B cell (primary cell): Measurements from ENCODE around the gene CEP126. TPM values are rescaled to one million over a fixed set of nuclear protein-coding genes. Genes with fewer than 3 reads are reported as not detected.

Experiments used
- ATAC-seq: fragments of 200-7000 bp; cut with Tn5 transposase; one replicate; pipeline ENCODE4 v1.10.0; 2021; ENCODE audit warnings: low read depth, mild to moderate bottlenecking, moderate number of reproducible peaks, moderate library complexity
- CTCF ChIA-PET: fragments of 350-600 bp; sonication (Branson Sonifier 250); formaldehyde crosslinking; loops from one replicate; lab custom pipeline; 2021; ENCODE audit warnings: antibody characterized with exemption, inconsistent platforms; lab: Charles Lee
- POLR2A ChIA-PET: fragments of 350-600 bp; sonication (Branson Sonifier 250); formaldehyde crosslinking; loops from one replicate; lab custom pipeline; 2021; ENCODE audit warnings: antibody characterized with exemption; lab: Charles Lee
- DNase-seq: peaks from one replicate; pipeline ENCODE4 v3.0.0; 2013
- H2AFZ ChIP-seq: 2 replicates; pipeline ENCODE4 v1.6.1; 2012; ENCODE audit warnings: mild to moderate bottlenecking, low read depth, low read length; ENCODE audit not compliant: insufficient read depth, poor library complexity, severe bottlenecking
- H3K27ac ChIP-seq, 2 donors: 1 replicate in 1 of 2; 2 replicates in 1 of 2; pipeline ENCODE4 v1.5.1; 2012 to 2013; ENCODE audit warnings: low read length in 2 of 2, mild to moderate bottlenecking in 2 of 2, moderate library complexity in 1 of 2
- H3K27me3 ChIP-seq, 4 experiments: fragments of 200-600 bp in 1 of 4; sonication (generic) in 1 of 4; replicated peaks in 1 of 4; 1 replicate in 2 of 4; 2 replicates in 2 of 4; pipeline versions ENCODE4 v1.6.1 to v1.7.0; 2013 to 2016; ENCODE audit warnings: low read length in 3 of 4, mild to moderate bottlenecking in 2 of 4, mixed read lengths in 1 of 4, moderate library complexity in 1 of 4; ENCODE audit not compliant: insufficient read depth in 4 of 4, control insufficient read depth in 3 of 4; ENCODE audit errors: control extremely low read depth in 1 of 4
- H3K36me3 ChIP-seq, 2 experiments: replicated peaks in 1 of 2; 1 replicate in 1 of 2; 2 replicates in 1 of 2; pipeline versions ENCODE4 v1.6.1 to v1.7.1; 2013; ENCODE audit warnings: low read length in 1 of 2; ENCODE audit not compliant: insufficient read depth in 2 of 2, control insufficient read depth in 1 of 2; ENCODE audit errors: control extremely low read depth in 1 of 2, extremely low read depth in 1 of 2
- H3K4me1 ChIP-seq, 2 donors: fragments of 200-600 bp in 1 of 2; sonication (generic) in 1 of 2; 1 replicate in 1 of 2; 2 replicates in 1 of 2; pipeline versions ENCODE4 v1.5.1 to v1.6.1; 2013 to 2017; ENCODE audit warnings: low read length in 2 of 2; ENCODE audit not compliant: control insufficient read depth in 2 of 2, insufficient read depth in 2 of 2
- H3K4me2 ChIP-seq: replicated peaks from 2 replicates; pipeline ENCODE3; 2012; ENCODE audit warnings: mild to moderate bottlenecking, low read depth, low read length; ENCODE audit not compliant: poor library complexity, severe bottlenecking
- H3K4me3 ChIP-seq, 5 experiments: fragments of 200-600 bp in 1 of 5; sonication (generic) in 1 of 5; 1 replicate in 3 of 5; 2 replicates in 2 of 5; pipeline versions ENCODE4 v1.5.1 to v1.7.0; 2011 to 2016; ENCODE audit warnings: low read length in 4 of 5, mild to moderate bottlenecking in 4 of 5, low read depth in 2 of 5, control low read depth in 1 of 5, moderate library complexity in 1 of 5; ENCODE audit not compliant: insufficient read depth in 1 of 5; ENCODE audit errors: control extremely low read depth in 1 of 5, extremely low read depth in 1 of 5
- H3K79me2 ChIP-seq: fragments of 200-600 bp; sonication (generic); one replicate; pipeline ENCODE4 v1.6.0; 2016; ENCODE audit warnings: low read length; ENCODE audit not compliant: control insufficient read depth, insufficient read depth
- H3K9ac ChIP-seq: fragments of 200-600 bp; sonication (generic); 2 replicates; pipeline ENCODE4 v1.6.1; 2017; ENCODE audit warnings: mild to moderate bottlenecking, low read length, moderate library complexity
- H3K9me3 ChIP-seq, 3 donors: one replicate each; pipeline versions ENCODE4 v1.6.1 to v1.7.1; 2013; ENCODE audit warnings: low read length in 2 of 3; ENCODE audit not compliant: control insufficient read depth in 2 of 3, insufficient read depth in 1 of 3; ENCODE audit errors: control extremely low read depth in 1 of 3
- H4K20me1 ChIP-seq: 2 replicates; pipeline ENCODE4 v1.6.0; 2012; ENCODE audit warnings: mild to moderate bottlenecking, low read length; ENCODE audit not compliant: insufficient read depth, control insufficient read depth, poor library complexity, severe bottlenecking
- H3K27ac Mint-ChIP-seq: one replicate; pipeline ENCODE4 v1.8.0; 2021; ENCODE audit warnings: mixed read lengths
- H3K27me3 Mint-ChIP-seq: one replicate; pipeline ENCODE4 v1.8.0; 2021; ENCODE audit warnings: mixed read lengths
- H3K4me1 Mint-ChIP-seq: one replicate; pipeline ENCODE4 v1.8.0; 2021; ENCODE audit warnings: mixed read lengths
- H3K4me3 Mint-ChIP-seq: one replicate; pipeline ENCODE4 v1.8.0; 2021; ENCODE audit warnings: mixed read lengths
- H3K9me3 Mint-ChIP-seq: one replicate; pipeline ENCODE4 v1.8.0; 2022; ENCODE audit warnings: mixed read lengths; ENCODE audit not compliant: insufficient read depth
- EZH2 ChIP-seq: IDR thresholded peaks from 2 replicates; pipeline ENCODE4 v1.6.1; 2012; ENCODE audit warnings: borderline replicate concordance, low read depth, mild to moderate bottlenecking, moderate library complexity, low read length; ENCODE audit not compliant: insufficient read depth, poor library complexity, severe bottlenecking
- WGBS: methylation state at CpG from one replicate; pipeline ENCODE4 v1.1.5; 2013; ENCODE audit warnings: missing lambda C conversion rate; ENCODE audit not compliant: insufficient coverage; 5-methylcytosine and 5-hydroxymethylcytosine counted together
- intact Hi-C: fragments of 100-400 bp; cut with micrococcal nuclease; formaldehyde crosslinking; loops from one replicate; pipeline ENCODE4 v1.10.0; 2022
- polyA minus RNA-seq: library from RNA; depleted of rRNA, polyadenylated mRNA; stranded (reverse); fragments of >200 nt; gene quantifications from 2 replicates; pipeline ENCODE4 v1.2.3, GENCODE V29; 2012
- polyA plus RNA-seq: library from polyadenylated mRNA; depleted of rRNA; stranded (reverse); fragments of >200 nt; gene quantifications from 2 replicates; pipeline ENCODE4 v1.2.3, GENCODE V29; 2012
- total RNA-seq, 2 donors: library from RNA; stranded (reverse); fragments of 120-200 nt in 1 of 2; gene quantifications; 1 replicate in 1 of 2; 2 replicates in 1 of 2; pipeline versions ENCODE4 v1.2.3 to v1.2.4, GENCODE V29; 2013 to 2022
- TF ChIP-seq, protein P1 (sequence below): fragments of 200-600 bp; IDR thresholded peaks from one replicate; pipeline ENCODE4 v1.8.0; 2022; ENCODE audit warnings: antibody characterized with exemption, mild to moderate bottlenecking

CEP126 gene, protein sequence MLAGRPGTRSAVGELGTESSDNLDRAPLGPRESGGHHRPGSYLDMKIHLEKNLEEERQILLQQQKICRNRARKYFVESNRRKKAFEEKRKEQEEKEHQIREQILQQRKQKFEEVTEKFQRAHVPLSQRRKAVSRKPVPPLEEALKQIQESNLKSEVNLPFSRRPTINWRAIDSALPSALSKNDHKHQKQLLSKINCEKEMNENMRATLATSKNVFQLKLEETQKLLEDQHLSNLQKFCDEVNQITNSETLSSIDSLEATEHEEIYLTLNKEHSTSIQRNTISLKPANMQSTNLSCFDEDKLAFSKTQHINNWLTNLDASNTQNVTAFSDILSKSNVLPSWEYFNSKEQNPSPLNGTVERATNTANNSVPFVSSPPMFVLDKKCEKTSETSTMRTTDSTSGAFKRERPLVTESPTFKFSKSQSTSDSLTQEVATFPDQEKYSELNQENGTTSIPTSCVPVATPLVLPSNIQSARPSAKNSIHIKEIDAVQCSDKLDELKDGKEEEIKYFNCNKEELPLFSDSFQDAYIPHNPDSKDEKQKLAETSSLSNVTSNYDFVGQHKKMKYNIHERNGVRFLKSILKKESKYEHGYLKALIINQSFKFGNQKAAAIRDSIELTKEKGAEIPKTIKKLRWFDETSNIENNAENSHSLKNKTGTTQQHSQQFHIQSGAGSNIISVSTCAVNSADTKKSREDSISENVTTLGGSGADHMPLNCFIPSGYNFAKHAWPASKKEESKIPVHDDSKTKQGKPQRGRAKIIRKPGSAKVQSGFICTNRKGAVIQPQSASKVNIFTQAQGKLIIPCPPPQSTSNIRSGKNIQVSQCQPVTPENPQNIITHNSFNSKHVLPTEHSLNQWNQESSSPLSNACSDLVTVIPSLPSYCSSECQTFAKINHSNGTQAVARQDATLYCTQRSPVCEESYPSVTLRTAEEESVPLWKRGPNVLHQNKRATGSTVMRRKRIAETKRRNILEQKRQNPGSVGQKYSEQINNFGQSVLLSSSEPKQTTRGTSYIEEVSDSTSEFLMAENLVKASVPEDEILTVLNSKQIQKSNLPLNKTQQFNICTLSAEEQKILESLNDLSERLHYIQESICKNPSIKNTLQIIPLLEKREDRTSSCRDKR
- total RNA-seq (9.1 and 9.4 TPM in 2 replicates), polyA plus RNA-seq (1.00 and 1.1 TPM in 2 replicates), polyA minus RNA-seq (0.43 and 0.71 TPM in 2 replicates)
- total RNA-seq (2013): 1.3 TPM

DNA sequence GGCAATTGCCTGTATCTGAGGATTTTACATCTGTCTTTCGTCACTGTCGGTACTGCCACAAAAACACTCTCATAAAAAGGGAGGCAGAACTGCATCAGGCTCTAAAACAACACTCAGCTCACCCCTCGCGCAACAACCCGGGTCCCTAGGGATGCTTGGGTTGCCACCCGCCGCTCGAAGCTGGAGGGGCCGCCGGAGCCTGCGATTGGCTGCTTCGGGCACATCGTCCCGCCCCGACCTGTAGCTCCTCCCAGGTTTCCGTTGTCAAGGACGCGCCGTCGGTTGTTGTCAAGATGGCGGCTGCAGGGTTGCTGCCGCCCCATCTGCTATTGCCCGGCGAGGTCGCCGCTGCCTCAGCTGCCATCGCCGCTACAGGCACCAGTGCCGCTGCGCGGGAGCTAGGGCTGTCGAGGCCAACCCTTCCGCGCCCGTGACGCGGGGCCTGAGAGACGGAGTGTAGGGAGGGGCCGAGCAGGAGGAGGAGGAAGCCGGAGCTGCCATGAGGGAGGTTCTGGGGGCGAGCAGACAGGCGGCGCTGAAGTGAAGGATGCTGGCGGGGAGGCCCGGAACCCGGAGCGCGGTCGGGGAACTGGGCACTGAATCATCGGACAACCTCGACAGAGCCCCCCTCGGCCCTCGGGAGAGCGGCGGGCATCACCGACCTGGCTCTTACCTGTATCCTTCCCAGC is at the start of gene CEP126:
Gene CEP126 (plus strand): TSS at position 273 of the 689 bp plus-strand sequence. CDS start 275 bp downstream, at position 548.
- ATAC-seq: peak; percentile 90

More for the DNA sequence above, at the start of gene CEP126:
- Histone ChIP-seq H3K4me2 (peak within 1 kb of the TSS; percentile 89), H3K79me2 (no peaks in the 10 kb centered on the region), H3K9me3 (no peaks in the 10 kb centered on the region), H3K36me3 (no peaks in the 10 kb centered on the region), H3K9ac (peak within 1 kb of the TSS; percentile 91), H3K4me3 (peak within 1 kb of the TSS; percentile 53 to 88 (median 81)), H3K27me3 (no peaks in the 10 kb centered on the region), H4K20me1 (no peaks in the 10 kb centered on the region), H3K4me1 (peaks cover 18 to 21% of the 10 kb centered on the region in 2 donors), H2AFZ (peak within 1 kb of the TSS; percentile 88), H3K27ac (peak within 1 kb of the TSS; percentile 92 to 99)
- CTCF ChIA-PET: interaction anchor here (0.7 to 1.5 kb wide), 9 partner anchors 10 to 1177 kb away, joined by 3 to 5 read pairs (median 3); partner anchors contain the start of gene DCUN1D5
- Mint-ChIP-seq H3K27me3 (peaks cover 11% of the 10 kb centered on the region), H3K9me3 (no peaks in the 10 kb centered on the region), H3K4me1 (peaks cover 23% of the 10 kb centered on the region), H3K4me3 (peak within 1 kb of the TSS; percentile 96), H3K27ac (peak within 1 kb of the TSS; percentile 97)
- intact Hi-C loops: loop anchor here (1.0 to 10.0 kb wide), 3 partner anchors 540 to 1233 kb away; partner anchors contain the start of genes DYNC2H1 and TMEM123
- peak; percentile 98 for DNase-seq
- POLR2A ChIA-PET: no interaction called here
- WGBS: under 1% methylated on average over 56 of the region's 56 CpGs
- TF ChIP-seq, protein P1, sequence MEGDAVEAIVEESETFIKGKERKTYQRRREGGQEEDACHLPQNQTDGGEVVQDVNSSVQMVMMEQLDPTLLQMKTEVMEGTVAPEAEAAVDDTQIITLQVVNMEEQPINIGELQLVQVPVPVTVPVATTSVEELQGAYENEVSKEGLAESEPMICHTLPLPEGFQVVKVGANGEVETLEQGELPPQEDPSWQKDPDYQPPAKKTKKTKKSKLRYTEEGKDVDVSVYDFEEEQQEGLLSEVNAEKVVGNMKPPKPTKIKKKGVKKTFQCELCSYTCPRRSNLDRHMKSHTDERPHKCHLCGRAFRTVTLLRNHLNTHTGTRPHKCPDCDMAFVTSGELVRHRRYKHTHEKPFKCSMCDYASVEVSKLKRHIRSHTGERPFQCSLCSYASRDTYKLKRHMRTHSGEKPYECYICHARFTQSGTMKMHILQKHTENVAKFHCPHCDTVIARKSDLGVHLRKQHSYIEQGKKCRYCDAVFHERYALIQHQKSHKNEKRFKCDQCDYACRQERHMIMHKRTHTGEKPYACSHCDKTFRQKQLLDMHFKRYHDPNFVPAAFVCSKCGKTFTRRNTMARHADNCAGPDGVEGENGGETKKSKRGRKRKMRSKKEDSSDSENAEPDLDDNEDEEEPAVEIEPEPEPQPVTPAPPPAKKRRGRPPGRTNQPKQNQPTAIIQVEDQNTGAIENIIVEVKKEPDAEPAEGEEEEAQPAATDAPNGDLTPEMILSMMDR: peak; percentile 23
- no peak for TF ChIP-seq EZH2
